Hypothalamus (tissue), 51 donors: ENCODE data around the gene PRKAG3.

ENCODE experiments used
- DNase-seq, 51 donors: peaks; one replicate each; lab custom pipeline; 2025; lab: John Stamatoyannopoulos, UW

PRKAG3 gene

GRCh38 chr2:218831378-218831990, at the start of gene PRKAG3:
TSS of gene PRKAG3 (minus strand) at chr2:218831803.
- no peak for DNase-seq

GRCh38 chr2:218880859-218881594, 49.4 kb upstream of the PRKAG3 start:
- DNase-seq: no peak

GRCh38 chr2:218880102-218880858, 48.7 kb upstream of the PRKAG3 start, which contains the start of gene WNT10A:
TSS of gene WNT10A (plus strand) at chr2:218880852. CDS start at chr2:218880996, 144 bp downstream.
- no peak for DNase-seq

GRCh38 chr2:218879776-218880101, 48.1 kb upstream of the PRKAG3 start:
- DNase-seq: no peak

- no peak for DNase-seq
These were observed 47.5 kb upstream of the PRKAG3 start for GRCh38 chr2:218878926-218879761.

GRCh38 chr2:218878486-218878885, 46.9 kb upstream of the PRKAG3 start:
- DNase-seq: no peak

- DNase-seq: no peak
These were observed 46.3 kb upstream of the PRKAG3 start for GRCh38 chr2:218877891-218878290.

GRCh38 chr2:218877331-218877730, 45.7 kb upstream of the PRKAG3 start:
- no peak for DNase-seq

- peak in 43 of 51 donors; percentile 5 to 81 (median 39) for DNase-seq
These were observed 45.1 kb upstream of the PRKAG3 start for GRCh38 chr2:218876562-218877219.

GRCh38 chr2:218875692-218876246, 44.2 kb upstream of the PRKAG3 start:
- no peak for DNase-seq

- DNase-seq: peak in 3 of 51 donors; percentile 13 to 17 (median 17)
These were observed 42.0 kb upstream of the PRKAG3 start for GRCh38 chr2:218873359-218874194.

- no peak for DNase-seq
These were observed 41.2 kb upstream of the PRKAG3 start for GRCh38 chr2:218872645-218873358.

GRCh38 chr2:218871345-218872302, 40.0 kb upstream of the PRKAG3 start:
- DNase-seq: no peak

- DNase-seq: peak in 9 of 51 donors; percentile 5 to 19 (median 16)
These were observed 39.4 kb upstream of the PRKAG3 start for GRCh38 chr2:218870984-218871344.

- no peak for DNase-seq
These were observed 37.5 kb upstream of the PRKAG3 start for GRCh38 chr2:218869064-218869463.

- no peak for DNase-seq
These were observed 36.3 kb upstream of the PRKAG3 start for GRCh38 chr2:218867900-218868299.

GRCh38 chr2:218865999-218866398, 34.4 kb upstream of the PRKAG3 start:
- DNase-seq: no peak
